NOMO-1 treated with dmso at 0.1 percent for 144 hours (cell line): Measurements from ENCODE around the gene DGLUCY.
A peak's percentile ranks its signal among the peaks of the same experiment; 100 is the strongest.
"Not testable (repeated sequence)": the region's sequence is repeated elsewhere in the genome, so short reads cannot be mapped to it uniquely, and the experiment has no call there.

Experiments used
- DNase-seq: peaks from one replicate; lab custom pipeline; 2025; ENCODE audit not compliant: unreplicated experiment; lab: John Stamatoyannopoulos, UW

The DGLUCY gene

GRCh38 chr14:91108941-91109611 lies 4.8 kb upstream of the DGLUCY start:
- no peak for DNase-seq

- no peak for DNase-seq
These were observed 2.4 kb upstream of the DGLUCY start for GRCh38 chr14:91111443-91111842.

GRCh38 chr14:91112194-91112593 lies 1.7 kb upstream of the DGLUCY start:
- DNase-seq = no peak

DNA sequence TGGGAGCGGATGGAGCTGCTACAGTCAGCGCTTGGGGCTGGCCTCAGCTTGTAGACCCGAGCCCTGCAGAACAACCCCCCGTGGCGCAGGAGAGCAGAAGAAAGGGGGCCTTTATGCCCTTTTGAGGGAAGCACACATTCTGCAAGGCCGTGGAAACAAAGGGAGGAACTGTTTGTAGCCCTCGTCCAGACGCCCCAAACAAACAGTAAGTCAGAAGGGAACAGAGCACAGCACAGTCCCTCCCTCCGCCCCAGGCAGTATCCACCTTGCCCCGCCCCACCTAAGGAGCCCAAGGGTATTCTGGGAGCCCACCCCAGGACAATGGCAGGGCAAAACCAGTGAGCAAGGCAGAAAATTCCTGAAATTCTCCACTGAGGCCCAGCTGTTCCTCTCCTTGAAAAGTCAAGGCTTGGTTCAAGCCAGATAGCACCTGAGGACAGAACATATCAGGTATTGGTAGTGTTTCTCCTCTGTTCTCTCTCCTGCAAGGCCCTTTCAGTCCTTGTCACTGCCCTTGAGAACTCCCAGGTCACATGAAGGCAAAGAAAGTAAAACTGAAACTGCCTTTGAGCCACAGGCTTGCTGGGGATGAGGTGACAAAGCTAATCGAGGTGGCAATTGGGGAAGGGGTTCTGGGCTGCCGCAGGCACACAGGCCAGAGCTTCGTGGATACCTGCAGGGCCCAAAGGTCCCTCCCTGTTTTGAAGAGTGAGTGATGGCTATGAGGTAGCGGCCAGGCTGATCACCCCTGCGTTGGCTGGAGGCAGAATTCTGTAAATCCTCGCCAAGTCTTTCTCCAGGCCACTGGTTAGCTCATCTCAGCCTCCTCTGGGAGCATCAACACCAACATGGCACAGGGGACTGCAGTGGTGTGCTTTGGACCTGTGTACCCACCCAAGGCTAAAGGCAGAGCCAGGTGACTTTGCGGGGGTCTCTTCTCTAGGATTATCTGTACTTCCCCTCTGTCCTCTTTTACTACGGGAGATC lies 499 bp downstream of the DGLUCY start:
- DNase-seq = peak; percentile 83

GRCh38 chr14:91115986-91116770 lies 2.3 kb downstream of the DGLUCY start:
- DNase-seq = peak; percentile 37

GRCh38 chr14:91116913-91117588 lies 3.2 kb downstream of the DGLUCY start:
- no peak for DNase-seq

DNA sequence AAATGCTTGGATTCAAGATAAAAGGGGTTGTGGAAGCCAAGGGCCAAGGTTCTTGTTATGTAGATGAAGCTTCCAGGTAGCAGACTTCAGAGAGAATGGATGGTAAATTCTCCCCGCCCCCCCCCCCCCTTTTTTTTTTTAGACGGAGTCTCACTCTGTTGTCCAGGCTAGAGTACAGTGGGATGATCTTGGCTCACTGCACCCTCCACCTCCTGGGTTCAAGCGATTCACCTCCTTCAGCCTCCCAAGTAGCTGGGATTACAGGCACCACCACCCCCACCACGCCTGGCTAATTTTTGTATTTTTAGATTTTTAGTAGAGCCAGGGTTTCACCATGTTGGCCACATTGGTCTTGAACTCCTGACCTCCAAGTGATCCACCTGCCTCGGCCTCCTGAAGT lies 4.1 kb downstream of the DGLUCY start:
- DNase-seq = no peak

DNA sequence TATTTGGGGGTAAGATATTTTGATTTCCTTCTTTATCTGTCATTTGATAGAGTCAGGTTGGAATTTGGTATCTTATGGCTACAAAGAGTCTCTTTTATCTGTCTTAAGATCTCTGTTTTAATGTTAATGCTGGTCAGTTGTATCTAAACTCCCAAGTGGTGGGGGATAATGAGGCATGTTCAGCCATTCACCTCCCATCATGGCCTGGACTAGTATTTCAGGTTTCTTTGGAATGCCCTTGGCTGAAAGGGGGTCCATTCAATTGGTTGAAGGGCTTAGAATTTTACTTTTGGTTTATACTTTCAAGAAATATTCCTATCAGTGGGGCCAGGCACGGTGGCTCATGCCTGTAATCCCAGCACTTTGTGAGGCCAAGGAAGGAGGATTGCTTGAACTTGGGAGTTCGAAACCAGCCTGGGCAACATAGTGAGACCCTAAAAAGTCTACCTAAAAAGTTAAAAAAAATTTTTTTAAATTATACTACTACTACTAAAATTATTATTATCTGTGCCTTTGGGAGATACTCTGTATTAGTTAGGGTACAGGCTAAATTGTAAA lies 4.7 kb downstream of the DGLUCY start:
- DNase-seq = no peak

DNA sequence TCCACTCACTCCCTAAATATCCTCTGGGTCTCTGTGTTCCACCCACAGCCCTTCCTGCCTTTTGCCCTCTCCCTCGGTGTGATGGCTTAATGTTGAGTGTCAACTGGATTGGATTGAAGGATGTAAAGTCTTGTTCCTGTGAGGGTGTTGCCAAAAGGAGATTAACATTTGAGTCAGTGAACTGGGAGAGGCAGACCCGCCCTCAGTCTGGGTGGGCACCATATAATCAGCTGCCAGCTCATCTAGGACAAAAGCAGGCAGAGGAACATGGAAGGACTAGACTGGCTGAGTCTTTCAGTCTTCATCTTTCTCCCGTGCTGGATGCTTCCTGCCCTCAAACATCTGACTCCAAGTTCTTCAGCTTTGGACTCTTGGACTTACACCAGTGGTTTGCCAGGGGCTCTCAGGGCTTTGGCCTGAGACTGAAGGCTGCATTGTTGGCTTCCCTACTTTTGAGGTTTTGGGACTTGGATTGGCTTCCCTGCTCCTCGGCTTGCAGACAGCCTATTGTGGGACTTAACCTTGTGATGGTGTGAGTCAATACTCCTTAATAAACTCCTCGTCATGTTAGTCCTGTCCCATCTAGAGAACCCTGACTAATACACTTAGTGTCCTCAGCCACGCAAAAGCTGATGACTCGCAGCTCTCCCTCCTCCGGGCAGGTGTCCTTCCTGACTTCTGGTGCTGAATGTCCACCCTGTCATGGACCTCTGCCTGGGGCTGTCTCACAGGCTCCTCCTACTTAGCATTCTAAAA lies 5.9 kb downstream of the DGLUCY start:
- no peak for DNase-seq

DNA sequence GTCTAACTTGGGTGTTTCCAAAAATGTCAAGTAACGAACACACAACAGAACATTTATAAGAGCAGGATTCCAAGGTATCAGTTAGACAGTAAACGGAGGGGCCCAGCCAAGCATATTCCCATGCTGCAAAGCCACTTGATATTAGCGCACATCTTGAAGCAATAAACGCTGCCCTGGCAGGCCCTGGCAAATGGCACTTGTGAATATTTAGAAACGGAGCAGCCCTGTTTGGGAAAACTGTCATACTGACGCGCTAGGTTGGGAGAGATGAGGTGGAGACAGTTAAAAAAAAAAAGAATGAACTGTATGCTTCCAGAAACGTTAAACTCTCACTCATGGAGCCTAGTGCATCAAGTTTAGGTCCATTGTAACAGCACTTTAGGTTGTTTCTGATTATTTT lies 9.3 kb downstream of the DGLUCY start:
- DNase-seq = no peak

- not testable (repeated sequence) for DNase-seq
These were observed 10.8 kb downstream of the DGLUCY start for GRCh38 chr14:91124406-91125270.

GRCh38 chr14:91125271-91125660 lies 11.4 kb downstream of the DGLUCY start:
- DNase-seq = no peak

DNA sequence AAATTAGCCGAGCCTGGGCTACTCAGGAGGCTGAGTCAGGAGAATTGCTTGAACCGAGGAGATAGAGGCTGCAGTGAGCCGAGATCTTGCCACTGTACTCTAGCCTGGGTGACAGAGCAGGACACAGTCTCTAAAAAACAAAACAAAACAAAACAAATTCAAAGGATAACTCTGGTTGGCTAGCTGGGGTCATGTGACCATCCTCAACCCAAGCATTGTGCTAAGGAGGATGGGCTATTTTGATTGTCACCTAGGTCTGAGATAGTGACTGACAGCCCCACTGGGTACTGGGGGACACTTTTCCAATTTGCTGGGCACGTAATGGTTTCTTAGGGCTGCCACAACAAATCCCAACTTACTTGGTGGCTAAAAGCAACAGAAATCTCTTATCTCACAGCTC lies 11.9 kb downstream of the DGLUCY start:
- DNase-seq = no peak

DNA sequence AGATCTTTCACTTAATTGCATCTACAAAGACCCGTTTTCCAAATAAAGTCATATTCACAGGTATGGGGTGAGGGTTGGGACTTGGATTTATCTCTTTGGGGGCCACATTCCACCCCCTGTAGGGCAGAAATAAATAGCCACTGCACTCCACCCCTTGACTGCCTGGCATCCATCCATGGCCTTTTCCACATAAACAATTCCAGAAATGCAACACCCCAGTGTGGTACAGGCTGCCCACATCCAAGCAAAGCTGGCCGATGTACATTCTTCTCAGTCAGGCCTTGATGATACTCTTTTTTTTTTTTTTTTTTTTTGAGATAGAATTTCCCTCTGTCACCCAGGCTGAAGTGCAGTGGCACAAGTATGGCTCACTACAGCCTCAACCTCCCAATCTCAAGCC lies 12.9 kb downstream of the DGLUCY start:
- DNase-seq = no peak

DNA sequence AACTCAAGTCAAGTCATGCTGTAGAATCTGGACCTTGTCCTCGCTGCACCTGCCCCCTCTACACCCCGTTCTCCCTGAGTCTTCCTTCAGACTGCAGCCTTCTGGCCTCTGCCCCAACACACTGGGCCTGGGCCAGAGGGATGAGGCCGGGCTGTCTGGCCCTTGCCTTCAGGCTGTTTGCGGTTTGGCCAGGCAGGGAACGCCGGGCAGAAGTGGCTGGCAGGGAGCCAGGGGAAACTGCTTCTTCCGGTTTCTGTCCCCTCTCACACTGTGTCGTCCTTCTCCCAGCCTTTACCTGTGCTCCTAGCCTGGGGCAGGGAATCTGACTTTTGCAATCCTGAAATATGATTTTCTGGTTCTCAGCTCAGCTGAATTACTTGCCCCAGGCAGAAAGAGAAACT lies 13.5 kb downstream of the DGLUCY start:
- no peak for DNase-seq

DNA sequence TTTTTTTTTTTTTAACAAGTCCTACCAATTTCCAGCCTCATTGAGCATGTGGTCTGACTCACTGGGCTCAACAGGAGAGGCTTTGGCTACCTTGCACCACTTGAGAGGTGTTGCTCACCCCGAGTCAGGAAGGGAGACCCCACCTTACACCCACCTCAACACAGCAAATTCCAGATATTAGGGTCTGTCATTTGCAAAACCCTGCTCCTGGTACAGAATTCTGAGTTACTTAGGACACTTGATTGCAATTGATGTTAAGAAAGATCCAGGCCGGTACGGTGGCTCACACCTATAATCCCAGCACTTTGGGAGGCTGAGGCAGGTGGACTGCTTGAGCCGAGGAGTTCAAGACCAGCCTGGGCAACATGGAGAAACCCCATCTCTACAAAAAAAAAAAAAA lies 14.1 kb downstream of the DGLUCY start:
- no peak for DNase-seq

- DNase-seq = no peak
These were observed 14.8 kb downstream of the DGLUCY start for GRCh38 chr14:91128699-91129098.

DNA sequence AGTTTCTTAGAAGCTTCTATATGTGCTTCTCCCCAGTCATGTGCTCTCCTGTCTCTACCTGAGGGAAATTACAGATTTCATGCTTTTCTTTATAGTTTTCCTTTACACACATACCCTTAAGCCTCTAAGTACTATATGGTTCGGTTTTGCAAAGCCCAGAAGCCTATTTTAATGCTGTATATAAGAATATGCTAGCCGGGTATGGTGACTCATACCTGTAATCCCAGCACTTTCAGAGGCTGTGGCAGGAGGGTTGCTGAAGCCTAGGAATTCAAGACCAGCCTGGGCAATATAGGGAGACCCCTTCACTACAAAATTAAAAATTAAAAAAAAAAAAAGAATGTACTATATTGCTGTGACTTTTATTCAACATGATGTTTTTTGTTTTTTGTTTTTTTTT lies 15.4 kb downstream of the DGLUCY start:
- no peak for DNase-seq

DNA sequence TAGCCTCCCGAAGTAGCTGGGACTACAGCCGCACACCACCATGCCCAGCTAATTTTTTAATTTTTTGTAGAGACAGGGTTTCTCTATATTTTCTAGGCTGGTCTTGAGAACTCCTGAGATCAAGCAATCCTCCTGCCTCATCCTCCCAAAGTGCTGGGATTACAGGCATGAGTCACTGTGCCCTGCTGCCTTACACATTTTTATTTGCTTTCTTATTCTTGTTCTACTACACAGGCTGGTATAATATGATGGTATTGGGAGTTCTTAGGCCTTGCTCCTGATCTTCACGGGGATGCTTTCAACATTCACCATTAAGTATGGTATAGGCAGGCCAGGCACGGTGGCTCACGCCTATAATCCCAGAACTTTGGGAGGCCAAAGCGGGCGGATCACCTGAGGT lies 21.2 kb downstream of the DGLUCY start:
- no peak for DNase-seq
